ENCODE measurements around the gene CWC25. TPM values are rescaled to one million over a fixed set of nuclear protein-coding genes. Genes with fewer than 3 reads are reported as not detected.

CWC25 gene
- polyA plus RNA-seq (2012; ENCODE audit: missing spikeins), result 21.9 TPM

DNA sequence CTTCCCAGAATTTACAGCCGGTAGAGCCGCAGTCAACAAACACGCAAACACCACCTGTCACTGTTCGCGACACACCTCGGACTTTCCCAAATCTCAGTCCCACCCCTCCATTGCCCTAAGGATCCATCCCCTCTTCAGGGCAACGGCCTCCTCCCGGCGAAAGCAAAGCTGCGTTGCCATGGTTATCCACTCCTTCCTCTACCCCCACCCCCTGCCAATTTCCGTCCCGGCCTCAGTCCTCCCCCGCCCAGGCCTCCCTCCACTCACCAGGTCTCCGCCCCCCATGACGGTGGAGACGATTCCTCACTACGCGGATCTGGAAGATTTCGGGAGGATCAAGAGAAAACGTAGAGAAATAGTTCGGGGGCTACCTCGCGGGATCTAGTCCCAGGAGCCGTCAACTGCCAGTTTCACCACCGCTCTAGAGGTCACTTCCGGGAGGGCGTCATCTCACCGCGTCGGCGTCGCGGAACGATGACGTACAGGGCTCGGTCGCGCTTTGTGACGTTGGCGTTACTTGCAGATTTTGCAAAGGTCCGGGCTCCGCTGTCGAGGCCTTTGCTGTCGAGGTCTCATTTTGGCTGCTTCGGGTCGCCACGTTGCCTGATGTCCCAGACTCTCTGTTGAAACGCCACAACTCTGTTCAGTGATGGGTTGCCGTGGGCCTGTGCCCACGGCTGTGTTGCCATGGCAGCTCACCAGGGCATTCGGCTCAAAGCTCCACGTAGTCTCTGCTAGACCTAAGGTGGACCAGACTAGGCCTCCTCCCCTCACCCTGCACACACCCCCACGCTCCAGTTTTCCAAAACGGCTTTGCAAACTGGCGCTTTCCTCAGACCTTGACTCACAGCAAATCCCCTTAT, at the start of gene CWC25:
Gene CWC25, minus strand, starts transcription at position 423 of the 863 bp plus-strand sequence. Its CDS starts 138 bp downstream, at position 285.
- no peak for FAIRE-seq
- peak; percentile 93 for TF ChIP-seq POLR2AphosphoS5 (IDR thresholded peaks at IDR 0.05; ENCODE audit: low read depth, low read length)
- peak; percentile 62; the same call in 1 of the 2 replicates for TF ChIP-seq TAF1 (IDR thresholded peaks at IDR 0.05; ENCODE audit: borderline replicate concordance, low read depth, low read length)
- TF ChIP-seq POLR2A (IDR thresholded peaks at IDR 0.05; ENCODE audit: low read depth, low read length), result peak; percentile 91
- peak; percentile 83 for DNase-seq (ENCODE audit: insufficient read length)

DNA sequence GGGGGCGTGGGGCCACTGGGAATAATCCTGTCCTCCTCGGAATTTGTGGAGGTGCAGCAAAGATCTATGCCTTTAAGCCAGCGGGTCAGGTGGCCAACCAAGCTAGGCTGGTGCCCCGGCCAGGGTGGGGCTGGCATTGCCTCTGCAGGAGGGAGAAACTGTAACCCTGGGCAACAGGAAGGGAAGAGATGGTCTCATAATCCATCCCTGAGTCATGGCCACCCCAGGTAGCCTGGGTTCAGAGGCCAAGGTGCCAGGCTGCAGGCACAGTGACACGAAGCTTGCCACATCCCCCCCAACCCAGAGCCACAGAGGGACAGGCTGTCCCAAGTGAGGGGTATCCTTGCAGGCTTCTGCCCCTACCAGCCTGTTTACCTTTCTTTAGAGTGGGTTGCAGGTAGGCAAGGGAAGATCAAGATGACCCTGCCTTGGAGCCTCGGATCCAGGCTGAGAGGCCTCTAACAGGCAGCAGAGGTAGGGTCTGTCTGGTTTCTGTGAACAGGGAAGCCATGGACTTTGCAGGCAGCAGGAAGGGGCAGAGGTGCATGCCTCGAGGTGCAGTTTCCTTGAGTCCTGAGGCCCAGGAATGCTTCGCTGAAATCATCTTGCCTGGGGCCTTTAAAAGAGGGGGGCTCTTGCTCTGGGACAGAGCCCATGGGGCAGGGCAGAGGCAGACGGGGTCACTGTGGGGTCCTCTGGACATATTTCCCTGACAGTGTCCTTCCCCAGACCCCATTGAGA, 48.7 kb upstream of the CWC25 start:
- DNase-seq (ENCODE audit: insufficient read length) (no peak), FAIRE-seq (no peak)
- TF ChIP-seq POLR2AphosphoS5 (IDR thresholded peaks at IDR 0.05; ENCODE audit: low read depth, low read length), result no peak
- no peak for TF ChIP-seq POLR2A (IDR thresholded peaks at IDR 0.05; ENCODE audit: low read depth, low read length)
- TF ChIP-seq TAF1 (IDR thresholded peaks at IDR 0.05; ENCODE audit: borderline replicate concordance, low read depth, low read length), result no peak

DNA sequence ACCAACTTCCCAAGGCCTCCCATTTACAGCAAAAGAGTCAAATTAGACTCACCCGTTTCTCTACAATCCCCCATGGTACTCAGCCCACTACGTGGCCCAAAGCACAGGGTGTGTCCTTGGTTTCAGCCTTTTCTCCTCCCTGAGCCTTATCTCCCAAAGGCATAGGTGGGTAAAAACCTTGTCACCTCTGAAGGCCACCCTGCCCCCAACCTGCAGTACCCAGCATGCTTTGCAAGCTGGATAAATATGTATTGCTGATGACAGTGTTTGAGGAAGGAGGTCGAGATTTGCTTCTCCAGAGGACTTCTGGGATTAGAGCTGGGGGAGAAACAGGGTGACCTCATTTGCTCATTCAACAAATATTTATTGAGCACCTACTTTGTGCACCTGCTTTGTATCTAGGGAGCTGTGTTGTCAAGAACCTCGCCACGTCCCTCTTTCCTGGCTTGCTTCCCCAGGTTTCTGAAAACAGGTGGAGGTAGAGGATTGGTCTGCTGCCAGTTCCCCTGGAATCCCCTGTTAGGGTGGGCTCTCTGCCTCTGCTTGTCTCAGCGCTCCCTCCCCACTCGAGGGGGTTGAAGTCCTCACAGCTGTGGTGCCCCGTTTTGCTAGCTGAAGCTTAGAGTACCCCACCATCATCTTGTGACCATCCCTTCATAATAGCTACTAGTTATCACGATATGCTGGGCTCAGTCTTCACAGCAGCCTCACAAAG, 47.7 kb upstream of the CWC25 start:
- FAIRE-seq, result no peak
- no peak for DNase-seq (ENCODE audit: insufficient read length)
- TF ChIP-seq POLR2AphosphoS5 (IDR thresholded peaks at IDR 0.05; ENCODE audit: low read depth, low read length) (no peak), TAF1 (IDR thresholded peaks at IDR 0.05; ENCODE audit: borderline replicate concordance, low read depth, low read length) (no peak)

DNA sequence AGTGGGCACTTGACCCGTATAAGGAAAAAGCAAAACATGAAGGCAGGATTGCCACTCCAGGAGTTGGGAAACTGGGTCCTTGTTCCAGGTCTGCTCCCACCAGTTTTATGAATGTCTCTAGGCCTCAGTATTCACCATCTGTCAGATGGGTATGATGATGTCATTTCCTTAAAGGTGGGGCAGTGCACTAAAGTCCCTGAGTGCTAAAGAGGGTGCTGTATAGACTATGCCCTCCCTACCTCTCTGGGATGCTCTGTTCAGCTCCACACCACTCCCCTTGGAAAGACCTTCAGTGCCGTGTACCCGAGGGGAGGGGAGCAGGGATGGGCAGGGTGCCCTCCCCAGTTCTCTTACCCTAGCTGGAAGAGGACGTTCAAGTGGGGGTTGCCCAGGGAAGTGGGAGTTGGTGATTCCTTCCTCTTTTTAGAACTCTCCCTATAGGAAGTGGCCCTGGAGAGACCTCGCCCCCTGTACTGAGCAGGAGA, 46.9 kb upstream of the CWC25 start:
- DNase-seq (ENCODE audit: insufficient read length) (no peak), FAIRE-seq (peak; percentile 70)
- no peak for TF ChIP-seq TAF1 (IDR thresholded peaks at IDR 0.05; ENCODE audit: borderline replicate concordance, low read depth, low read length)
- TF ChIP-seq POLR2A (IDR thresholded peaks at IDR 0.05; ENCODE audit: low read depth, low read length), result no peak
- TF ChIP-seq POLR2AphosphoS5 (IDR thresholded peaks at IDR 0.05; ENCODE audit: low read depth, low read length), result no peak

DNA sequence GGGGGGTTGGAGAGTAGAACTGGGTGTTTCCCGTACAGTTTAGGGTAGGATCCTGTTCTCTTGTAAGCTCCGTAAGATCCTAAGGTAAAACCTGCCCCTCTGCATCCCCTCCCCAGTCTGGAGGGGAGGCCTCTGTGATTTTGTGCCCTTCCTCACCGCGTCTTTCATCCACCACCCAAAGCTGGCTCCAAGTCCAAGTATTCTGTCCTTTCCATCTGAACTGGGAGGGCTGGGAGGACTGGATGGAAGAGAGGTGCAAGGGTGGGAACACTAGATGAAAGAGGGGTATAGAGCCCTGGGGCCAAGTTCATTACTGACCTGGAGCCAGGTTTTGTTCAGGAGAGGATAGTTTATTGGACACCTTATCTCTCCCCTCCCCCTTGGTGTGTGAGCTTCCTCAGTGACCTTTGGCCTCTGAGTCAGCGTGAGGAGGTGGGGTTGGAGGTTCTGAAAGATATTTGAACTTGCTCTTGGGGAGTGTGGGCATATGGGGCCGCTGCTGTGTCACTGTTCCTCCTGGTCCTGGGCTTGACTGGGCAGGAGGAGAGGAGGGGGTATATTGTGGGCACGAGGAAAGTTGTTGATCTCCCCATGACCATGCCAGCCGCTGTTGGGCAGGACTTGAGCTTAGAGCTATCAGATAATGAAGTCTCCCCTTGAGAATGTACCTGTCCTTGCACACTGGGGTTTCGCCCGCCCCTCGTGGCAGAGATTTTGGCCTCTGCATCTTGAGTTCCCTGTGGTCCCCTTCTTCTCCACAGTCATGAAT, 46.3 kb upstream of the CWC25 start:
- DNase-seq (ENCODE audit: insufficient read length) (no peak), FAIRE-seq (peak; percentile 91)
- 0 out of 2 replicates have a peak, but pooled peaks have one; percentile 22 for TF ChIP-seq POLR2A (IDR thresholded peaks at IDR 0.05; ENCODE audit: low read depth, low read length)
- no peak for TF ChIP-seq POLR2AphosphoS5 (IDR thresholded peaks at IDR 0.05; ENCODE audit: low read depth, low read length)
- TF ChIP-seq TAF1 (IDR thresholded peaks at IDR 0.05; ENCODE audit: borderline replicate concordance, low read depth, low read length), result no peak

DNA sequence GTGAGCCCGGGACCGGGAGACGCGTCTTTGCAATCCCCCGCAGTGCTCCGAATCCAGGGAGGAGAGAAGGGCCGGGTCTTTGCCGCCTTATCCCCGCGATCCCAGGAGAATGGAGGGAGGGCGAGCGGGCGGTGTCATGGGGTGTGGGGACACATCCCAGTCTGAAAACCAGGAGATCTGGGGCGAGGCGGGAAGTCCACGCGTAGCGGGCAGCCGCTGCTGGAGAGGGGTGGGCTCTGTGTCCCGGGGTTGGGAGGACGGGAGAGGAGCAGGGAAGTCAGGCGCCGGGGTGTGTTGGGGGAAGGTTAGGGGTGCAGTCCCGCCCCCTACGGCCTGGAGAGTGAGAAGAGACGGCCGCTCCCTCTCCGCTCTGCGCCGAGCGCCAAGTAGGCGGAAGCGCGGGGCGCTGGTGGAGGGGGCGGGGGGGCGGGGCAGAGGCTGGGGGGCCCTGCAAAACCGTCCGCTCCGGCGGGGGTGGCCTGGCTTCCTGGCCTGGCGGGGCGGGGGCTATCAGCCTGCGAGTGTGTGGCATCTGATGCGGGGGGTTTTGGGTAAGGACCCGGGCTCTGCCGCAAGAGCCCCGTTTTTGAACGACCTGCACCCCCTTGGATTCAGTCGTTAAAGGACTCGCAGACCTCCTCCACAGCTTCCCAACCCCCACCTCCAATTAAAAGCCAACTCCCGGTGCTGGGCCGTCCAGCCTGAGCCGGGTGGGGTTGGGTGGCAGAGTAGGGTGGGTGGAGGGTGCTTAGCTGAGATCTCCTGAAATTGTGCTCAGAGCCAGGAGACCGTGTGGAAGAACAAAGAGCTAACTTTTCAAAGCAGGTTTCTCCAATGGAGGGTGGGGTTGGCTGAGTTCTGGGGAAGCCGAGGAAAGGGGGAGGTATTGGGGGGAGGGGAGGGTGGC, 45.4 kb upstream of the CWC25 start:
- DNase-seq (ENCODE audit: insufficient read length) (peak; percentile 68), FAIRE-seq (peak; percentile 56)
- TF ChIP-seq TAF1 (IDR thresholded peaks at IDR 0.05; ENCODE audit: borderline replicate concordance, low read depth, low read length), result no peak
- TF ChIP-seq POLR2A (IDR thresholded peaks at IDR 0.05; ENCODE audit: low read depth, low read length), result no peak
- TF ChIP-seq POLR2AphosphoS5 (IDR thresholded peaks at IDR 0.05; ENCODE audit: low read depth, low read length), result no peak

DNA sequence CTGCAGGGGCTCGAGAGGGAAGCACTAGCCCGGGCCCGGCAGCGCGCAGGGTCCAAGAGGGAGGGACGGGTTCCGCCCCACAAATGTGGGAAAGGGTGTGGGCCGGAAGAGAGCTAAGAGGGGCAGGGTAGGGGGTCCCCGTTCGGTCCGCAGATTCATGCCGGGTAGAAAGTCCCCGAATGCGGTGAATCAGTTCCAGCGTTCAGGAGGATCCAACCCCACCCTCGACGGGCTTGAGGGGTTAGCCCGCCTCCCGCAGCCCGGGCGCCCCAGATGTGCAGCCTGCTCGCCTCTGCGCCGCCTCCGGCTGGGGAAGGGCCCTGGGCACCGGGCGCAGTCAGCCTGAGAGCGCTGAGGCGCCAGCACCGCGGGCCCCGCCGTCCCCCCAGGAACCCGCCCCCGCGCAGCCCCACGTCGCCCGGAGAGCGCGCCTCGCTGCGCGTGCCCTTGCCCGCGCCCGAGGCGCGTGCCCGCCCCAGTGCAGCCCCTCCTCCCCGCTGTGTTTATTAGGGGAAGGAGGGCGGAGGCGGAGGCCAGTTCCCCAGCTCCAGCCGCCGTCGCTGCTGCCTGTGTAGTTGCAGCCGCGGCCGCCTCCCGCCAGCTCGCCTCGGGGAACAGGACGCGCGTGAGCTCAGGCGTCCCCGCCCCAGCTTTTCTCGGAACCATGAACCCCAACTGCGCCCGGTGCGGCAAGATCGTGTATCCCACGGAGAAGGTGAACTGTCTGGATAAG, 44.6 kb upstream of the CWC25 start, which contains the start of gene LASP1:
Gene LASP1, plus strand, starts transcription at position 533 of the 733 bp plus-strand sequence. Its CDS starts 132 bp downstream, at position 665.
- FAIRE-seq (peak; percentile 93), DNase-seq (ENCODE audit: insufficient read length) (peak; percentile 81)

DNA sequence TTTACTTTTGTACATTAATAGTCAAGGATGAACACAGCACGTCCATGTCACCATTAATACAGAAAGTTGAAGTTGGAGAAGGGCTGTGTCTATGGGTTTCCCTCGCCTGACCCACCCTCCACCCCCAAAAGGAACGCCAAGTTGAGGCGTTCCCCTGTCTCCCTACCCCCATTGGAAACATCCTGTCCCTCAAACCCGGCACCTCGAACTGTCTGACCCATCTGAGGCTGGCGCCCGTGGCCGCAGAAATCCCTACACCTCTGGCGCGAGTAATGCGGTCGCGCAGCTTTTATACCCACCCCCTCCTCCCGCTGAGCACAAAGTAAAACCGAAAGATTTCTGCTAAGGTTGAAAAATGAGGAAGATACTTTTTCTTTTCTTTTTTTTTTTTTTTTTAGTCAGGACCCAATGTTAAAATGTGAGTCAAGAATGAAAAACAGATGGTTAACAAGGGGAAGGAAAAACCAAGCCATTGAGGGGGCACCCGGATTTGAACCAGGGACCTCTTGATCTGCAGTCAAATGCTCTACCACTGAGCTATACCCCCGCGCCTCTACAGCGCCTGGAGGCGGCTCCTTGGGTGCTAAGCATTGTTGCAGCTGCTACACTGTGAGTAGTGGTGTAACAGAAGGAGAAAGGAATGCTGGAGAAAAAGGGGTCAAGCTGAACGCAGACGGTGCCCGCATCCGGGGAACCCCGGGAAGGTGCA, 43.9 kb upstream of the CWC25 start:
- TF ChIP-seq POLR2A (IDR thresholded peaks at IDR 0.05; ENCODE audit: low read depth, low read length) (peak; percentile 77), TAF1 (IDR thresholded peaks at IDR 0.05; ENCODE audit: borderline replicate concordance, low read depth, low read length) (peak; percentile 61; the same call in 1 of the 2 replicates), POLR2AphosphoS5 (IDR thresholded peaks at IDR 0.05; ENCODE audit: low read depth, low read length) (peak; percentile 68)
- DNase-seq (ENCODE audit: insufficient read length), result no peak
- FAIRE-seq, result peak; percentile 82

More for the DNA sequence above, 44.6 kb upstream of the CWC25 start, which contains the start of gene LASP1:
- TF ChIP-seq POLR2AphosphoS5 (IDR thresholded peaks at IDR 0.05; ENCODE audit: low read depth, low read length) (peak; percentile 97), TAF1 (IDR thresholded peaks at IDR 0.05; ENCODE audit: borderline replicate concordance, low read depth, low read length) (peak; percentile 97), POLR2A (IDR thresholded peaks at IDR 0.05; ENCODE audit: low read depth, low read length) (peak; percentile 98)
